Measurements from ENCODE around the gene PTBP2. TPM values are rescaled to one million over a fixed set of nuclear protein-coding genes. Genes with fewer than 3 reads are reported as not detected.

Gene PTBP2
- polyA plus RNA-seq, 1 experiment, result 5.7 TPM

DNA sequence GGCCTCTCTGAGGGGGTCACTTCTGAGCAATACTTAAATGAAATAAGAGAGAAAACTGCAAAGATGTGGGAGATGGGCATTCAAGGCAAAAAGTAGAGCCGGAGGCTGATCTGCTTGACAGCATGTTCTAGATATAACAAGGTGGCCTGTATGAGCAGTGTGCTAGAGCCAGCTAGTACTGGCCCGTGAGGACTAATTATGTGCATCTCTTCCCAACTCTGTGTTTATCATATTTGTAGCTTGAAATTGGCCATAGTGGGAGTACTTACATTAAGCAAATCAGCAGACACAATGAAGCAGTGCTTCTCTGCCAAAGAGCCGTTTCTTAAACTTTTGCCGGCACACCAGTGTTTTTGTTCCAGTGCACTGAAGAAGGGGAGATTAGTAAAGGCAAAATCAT is 13.1 kb upstream of the PTBP2 start:
- POLR2A ChIA-PET, result no interaction called here
- DNase-seq (ENCODE audit: low read depth), result no peak
- CTCF ChIA-PET, result no interaction called here
- TF ChIP-seq, protein P1, sequence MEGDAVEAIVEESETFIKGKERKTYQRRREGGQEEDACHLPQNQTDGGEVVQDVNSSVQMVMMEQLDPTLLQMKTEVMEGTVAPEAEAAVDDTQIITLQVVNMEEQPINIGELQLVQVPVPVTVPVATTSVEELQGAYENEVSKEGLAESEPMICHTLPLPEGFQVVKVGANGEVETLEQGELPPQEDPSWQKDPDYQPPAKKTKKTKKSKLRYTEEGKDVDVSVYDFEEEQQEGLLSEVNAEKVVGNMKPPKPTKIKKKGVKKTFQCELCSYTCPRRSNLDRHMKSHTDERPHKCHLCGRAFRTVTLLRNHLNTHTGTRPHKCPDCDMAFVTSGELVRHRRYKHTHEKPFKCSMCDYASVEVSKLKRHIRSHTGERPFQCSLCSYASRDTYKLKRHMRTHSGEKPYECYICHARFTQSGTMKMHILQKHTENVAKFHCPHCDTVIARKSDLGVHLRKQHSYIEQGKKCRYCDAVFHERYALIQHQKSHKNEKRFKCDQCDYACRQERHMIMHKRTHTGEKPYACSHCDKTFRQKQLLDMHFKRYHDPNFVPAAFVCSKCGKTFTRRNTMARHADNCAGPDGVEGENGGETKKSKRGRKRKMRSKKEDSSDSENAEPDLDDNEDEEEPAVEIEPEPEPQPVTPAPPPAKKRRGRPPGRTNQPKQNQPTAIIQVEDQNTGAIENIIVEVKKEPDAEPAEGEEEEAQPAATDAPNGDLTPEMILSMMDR (IDR thresholded peaks at IDR 0.05; ENCODE audit: insufficient read depth, low read depth, low read length), result no peak
- Histone ChIP-seq H3K27me3 (ENCODE audit: control insufficient read depth, insufficient read depth, low read length) (no peaks in the 10 kb centered on the region), H3K36me3 (ENCODE audit: control insufficient read depth, insufficient read depth, low read length) (no peaks in the 10 kb centered on the region), H3K4me3 (ENCODE audit: low read depth, low read length) (no peak overlapping the region)

DNA sequence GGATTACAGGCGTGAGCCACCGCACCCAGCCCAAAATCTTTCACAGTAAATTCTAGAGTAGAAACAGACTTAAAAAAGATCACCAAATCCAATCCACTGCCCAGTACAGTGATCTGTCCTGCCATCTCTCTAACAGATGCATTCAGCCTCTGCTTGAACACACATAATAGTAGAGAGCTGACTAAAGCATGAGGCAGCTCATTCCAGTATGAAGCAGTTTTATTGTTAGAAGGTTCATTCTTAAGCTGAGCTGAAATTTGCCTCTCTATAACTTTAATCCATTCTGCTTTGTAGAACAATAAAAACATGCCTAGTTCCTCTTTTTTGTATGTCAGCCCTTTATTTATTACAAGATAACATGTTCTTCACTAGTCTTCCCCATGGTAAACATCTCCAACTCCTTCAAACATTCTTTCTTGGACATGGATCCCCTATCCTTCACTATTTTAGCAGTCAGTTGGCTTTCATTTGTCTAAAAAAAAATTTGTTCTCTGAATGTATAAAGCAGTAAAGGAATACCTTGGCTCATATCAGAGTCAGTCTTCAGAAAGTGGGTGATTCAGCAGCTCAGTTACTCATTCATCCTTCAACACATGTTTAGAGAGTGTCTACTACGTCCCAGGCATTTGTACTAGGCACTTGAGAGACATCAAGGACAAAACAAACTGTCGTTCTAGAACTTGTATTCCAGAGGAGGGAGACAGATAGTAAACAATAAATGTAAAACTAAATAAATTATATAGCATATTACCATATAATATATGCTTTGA is 10.7 kb upstream of the PTBP2 start:
- no peaks in the 10 kb centered on the region for H3K36me3 ChIP-seq (ENCODE audit: control insufficient read depth, insufficient read depth, low read length)
- ChIA-PET POLR2A (no interaction called here), CTCF (no interaction called here)
- no peaks in the 10 kb centered on the region for H3K27me3 ChIP-seq (ENCODE audit: control insufficient read depth, insufficient read depth, low read length)
- TF ChIP-seq, protein P1 (IDR thresholded peaks at IDR 0.05; ENCODE audit: insufficient read depth, low read depth, low read length), result no peak
- no peak for DNase-seq (ENCODE audit: low read depth)
- H3K4me3 ChIP-seq (ENCODE audit: low read depth, low read length), result no peak overlapping the region

DNA sequence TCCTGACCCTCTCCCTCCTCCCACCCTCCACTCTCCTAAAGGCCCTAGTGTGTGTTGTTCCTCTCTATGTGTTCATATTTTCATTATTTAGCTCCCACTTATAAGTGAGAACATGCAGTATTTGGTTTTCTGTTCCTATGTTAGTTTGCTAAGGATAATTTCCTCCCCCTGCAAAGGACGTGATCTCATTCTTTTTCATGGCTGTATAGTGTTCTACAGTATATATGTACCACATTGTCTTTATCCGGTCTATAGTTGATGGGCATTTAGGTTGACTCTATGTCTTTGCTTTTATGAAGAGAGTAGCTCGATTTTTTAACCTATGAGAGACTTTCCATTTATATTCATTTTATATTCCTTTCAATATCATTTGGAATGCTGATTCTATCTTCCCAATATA is 7.9 kb upstream of the PTBP2 start:
- CTCF ChIA-PET, result no interaction called here

DNA sequence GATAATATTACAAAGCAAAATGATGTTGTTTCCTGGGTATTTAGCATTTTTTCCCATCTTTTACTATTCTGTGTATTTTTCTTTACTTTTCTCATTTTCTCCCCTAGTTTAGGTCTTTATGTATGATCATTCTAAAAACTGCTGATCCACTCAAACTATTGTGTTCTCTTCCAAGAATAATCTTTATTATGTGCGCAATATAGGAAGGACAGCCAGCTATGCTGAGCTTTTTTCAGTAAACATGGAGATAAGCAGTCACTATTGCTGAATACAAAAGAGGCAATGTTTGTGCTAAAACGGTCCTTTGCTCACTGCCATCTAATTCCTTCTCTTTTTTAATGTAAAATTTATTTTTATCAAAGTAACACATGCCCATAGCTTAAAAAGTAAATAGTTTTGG is 6.7 kb upstream of the PTBP2 start:
- no peak for DNase-seq (ENCODE audit: low read depth)
- Histone ChIP-seq H3K27me3 (ENCODE audit: control insufficient read depth, insufficient read depth, low read length) (no peaks in the 10 kb centered on the region), H3K4me3 (ENCODE audit: low read depth, low read length) (no peak overlapping the region), H3K36me3 (ENCODE audit: control insufficient read depth, insufficient read depth, low read length) (no peaks in the 10 kb centered on the region)
- TF ChIP-seq, protein P1 (IDR thresholded peaks at IDR 0.05; ENCODE audit: insufficient read depth, low read depth, low read length), result no peak
- CTCF ChIA-PET, result interaction anchor here (0.6 kb wide), 1 partner anchor 885 kb away, joined by 5 read pairs; no protein-coding TSS in a partner anchor
- POLR2A ChIA-PET, result no interaction called here

More for the DNA sequence above, 7.9 kb upstream of the PTBP2 start:
- POLR2A ChIA-PET, result no interaction called here
- TF ChIP-seq, protein P1 (IDR thresholded peaks at IDR 0.05; ENCODE audit: insufficient read depth, low read depth, low read length), result no peak
- Histone ChIP-seq H3K4me3 (ENCODE audit: low read depth, low read length) (no peak overlapping the region), H3K27me3 (ENCODE audit: control insufficient read depth, insufficient read depth, low read length) (no peaks in the 10 kb centered on the region), H3K36me3 (ENCODE audit: control insufficient read depth, insufficient read depth, low read length) (no peaks in the 10 kb centered on the region)
- DNase-seq (ENCODE audit: low read depth), result no peak

DNA sequence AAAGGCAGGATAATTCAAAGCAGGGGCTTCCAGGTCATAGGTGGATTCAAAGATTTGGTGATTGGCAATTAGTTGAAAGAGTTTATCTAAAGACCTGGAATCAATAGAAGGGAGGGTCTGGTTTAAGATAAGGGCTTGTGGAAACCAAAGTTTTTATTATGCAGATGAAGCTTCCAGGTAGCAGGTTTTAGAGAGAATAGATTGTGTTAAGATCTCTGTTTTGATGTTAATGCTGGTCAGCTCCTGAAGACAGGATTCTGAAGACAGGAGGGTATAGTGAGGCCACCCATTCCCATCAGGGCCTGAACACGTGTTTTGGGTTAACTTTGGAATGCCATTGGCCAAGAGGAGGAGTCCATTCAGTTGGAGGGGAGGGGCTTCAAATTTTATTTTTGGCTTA is 6.1 kb upstream of the PTBP2 start:
- CTCF ChIA-PET, result interaction anchor here (0.6 kb wide), 1 partner anchor 884 kb away, joined by 5 read pairs; no protein-coding TSS in a partner anchor
- POLR2A ChIA-PET, result no interaction called here

More for the DNA sequence above, 6.1 kb upstream of the PTBP2 start:
- TF ChIP-seq, protein P1 (IDR thresholded peaks at IDR 0.05; ENCODE audit: insufficient read depth, low read depth, low read length), result no peak
- Histone ChIP-seq H3K27me3 (ENCODE audit: control insufficient read depth, insufficient read depth, low read length) (no peaks in the 10 kb centered on the region), H3K4me3 (ENCODE audit: low read depth, low read length) (no peak overlapping the region), H3K36me3 (ENCODE audit: control insufficient read depth, insufficient read depth, low read length) (no peaks in the 10 kb centered on the region)
- no peak for DNase-seq (ENCODE audit: low read depth)
